ENCODE data around the gene IFNLR1.
A peak's percentile ranks its signal among the peaks of the same experiment; 100 is the strongest.

The IFNLR1 gene

GRCh38 chr1:24175033-24175755 lies 11.9 kb downstream of the IFNLR1 start:
- no peak for DNase-seq

- no peak for DNase-seq
Observed at GRCh38 chr1:24173638-24174575, 13.2 kb downstream of the IFNLR1 start.

- no peak for DNase-seq
Observed at GRCh38 chr1:24172598-24172997, 14.5 kb downstream of the IFNLR1 start.

GRCh38 chr1:24169286-24169685 lies 17.8 kb downstream of the IFNLR1 start:
- no peak for DNase-seq

- DNase-seq, result no peak
Observed at GRCh38 chr1:24168245-24168644, 18.8 kb downstream of the IFNLR1 start.

- DNase-seq, result no peak
Observed at GRCh38 chr1:24167008-24167407, 20.1 kb downstream of the IFNLR1 start.

GRCh38 chr1:24165500-24165899 lies 21.6 kb downstream of the IFNLR1 start:
- no peak for DNase-seq

- no peak for DNase-seq
Observed at GRCh38 chr1:24164004-24164403, 23.1 kb downstream of the IFNLR1 start.

- DNase-seq, result no peak
Observed at GRCh38 chr1:24162201-24162600, 24.9 kb downstream of the IFNLR1 start.

- no peak for DNase-seq
Observed at GRCh38 chr1:24161270-24161669, 25.8 kb downstream of the IFNLR1 start.

- no peak for DNase-seq
Observed at GRCh38 chr1:24159366-24159765, 27.7 kb downstream of the IFNLR1 start.

- DNase-seq, result no peak
Observed at GRCh38 chr1:24157918-24158481, 29.1 kb downstream of the IFNLR1 start.

- no peak for DNase-seq
Observed at GRCh38 chr1:24156542-24157260, 30.4 kb downstream of the IFNLR1 start.

- DNase-seq, result peak; percentile 22 to 57
Observed at GRCh38 chr1:24155011-24155782, 31.9 kb downstream of the IFNLR1 start.

GRCh38 chr1:24154215-24154614 lies 32.9 kb downstream of the IFNLR1 start:
- DNase-seq, result peak; percentile 12 to 25

GRCh38 chr1:24152631-24153494 lies 34.2 kb downstream of the IFNLR1 start:
- DNase-seq, result no peak

GRCh38 chr1:24151175-24151533 lies 35.9 kb downstream of the IFNLR1 start:
- DNase-seq, result no peak

GRCh38 chr1:24150234-24151174 lies 36.6 kb downstream of the IFNLR1 start:
- peak; percentile 59 to 83 for DNase-seq

- DNase-seq, result no peak
Observed at GRCh38 chr1:24149866-24150233, 37.2 kb downstream of the IFNLR1 start.

GRCh38 chr1:24147816-24148215 lies 39.3 kb downstream of the IFNLR1 start:
- no peak for DNase-seq
